CD4-positive, alpha-beta T cell treated with Interferon gamma for 1 hour (primary cell): ENCODE results near the gene ACBD6.

Experiments used
- DNase-seq: peaks from one replicate; pipeline ENCODE4 v3.0.0-alpha.2; 2020

Gene ACBD6

DNA sequence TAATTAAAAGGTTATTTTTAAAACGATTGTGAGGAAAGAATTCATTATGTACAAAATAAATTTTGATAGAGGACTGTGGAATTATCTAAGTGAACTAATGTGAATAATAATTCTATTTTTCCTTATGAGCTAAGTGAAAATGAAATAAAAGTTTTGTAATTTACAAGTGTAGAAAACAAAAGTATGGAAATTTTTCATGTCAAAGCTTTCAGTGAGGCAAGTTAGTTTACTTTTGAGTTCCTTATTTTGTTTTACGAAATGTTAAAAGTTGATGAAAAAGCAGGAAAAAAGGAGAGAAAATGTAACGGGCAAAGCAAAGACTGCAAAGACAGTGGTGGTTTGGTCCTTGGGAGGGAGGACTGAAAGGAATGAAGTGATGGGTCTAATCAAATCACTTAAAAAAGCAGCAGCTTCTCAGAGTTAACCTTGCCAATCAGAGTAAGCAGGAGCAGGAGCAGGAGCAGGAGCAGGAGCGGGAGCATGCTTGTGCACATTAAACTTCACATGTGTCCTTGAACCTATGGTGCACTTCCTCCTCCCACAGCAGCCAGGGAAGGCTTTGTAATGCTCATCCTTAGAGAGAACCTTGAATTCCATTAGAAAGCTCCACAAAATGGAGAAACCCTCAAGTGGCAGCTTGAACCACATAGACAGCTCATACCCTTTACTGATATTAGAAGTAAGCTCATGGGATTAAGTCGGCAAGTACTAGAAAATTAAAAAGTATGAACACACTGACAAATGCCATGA, 139.0 kb downstream of the ACBD6 start:
- DNase-seq, result no peak

DNA sequence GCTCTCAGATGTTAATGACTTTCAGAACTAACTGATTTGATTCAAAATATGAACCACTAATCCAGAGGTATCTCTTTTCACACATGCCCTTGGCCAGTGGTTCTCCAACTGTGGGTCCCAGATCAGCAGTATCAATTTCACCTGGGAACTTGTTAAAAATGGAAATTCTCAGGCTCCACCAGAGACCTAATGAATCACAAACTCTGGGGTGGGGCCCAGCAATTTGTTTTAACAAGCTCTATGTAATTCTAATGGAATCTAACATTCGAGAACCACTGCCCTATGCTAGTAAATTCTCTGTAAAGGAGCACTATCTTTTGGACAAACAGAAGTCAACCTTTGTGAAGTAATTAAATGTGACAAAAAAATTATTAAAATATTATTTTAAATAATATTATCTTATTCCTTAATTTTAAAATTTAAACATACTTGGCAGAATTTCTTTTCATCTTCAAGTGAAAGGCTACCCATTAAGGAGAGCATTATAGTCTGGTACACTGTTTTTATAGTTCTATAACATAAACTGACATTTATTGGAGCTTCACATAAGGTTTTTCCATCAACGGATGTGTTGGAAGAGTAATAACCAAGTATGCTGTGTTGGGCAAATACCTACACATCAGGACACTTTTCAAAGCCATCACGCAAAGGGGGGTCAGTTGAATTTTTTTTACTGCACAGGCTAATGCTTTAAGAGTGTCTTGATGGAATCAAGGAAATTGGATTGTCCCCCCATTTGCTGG, 141.9 kb downstream of the ACBD6 start:
- DNase-seq, result no peak

DNA sequence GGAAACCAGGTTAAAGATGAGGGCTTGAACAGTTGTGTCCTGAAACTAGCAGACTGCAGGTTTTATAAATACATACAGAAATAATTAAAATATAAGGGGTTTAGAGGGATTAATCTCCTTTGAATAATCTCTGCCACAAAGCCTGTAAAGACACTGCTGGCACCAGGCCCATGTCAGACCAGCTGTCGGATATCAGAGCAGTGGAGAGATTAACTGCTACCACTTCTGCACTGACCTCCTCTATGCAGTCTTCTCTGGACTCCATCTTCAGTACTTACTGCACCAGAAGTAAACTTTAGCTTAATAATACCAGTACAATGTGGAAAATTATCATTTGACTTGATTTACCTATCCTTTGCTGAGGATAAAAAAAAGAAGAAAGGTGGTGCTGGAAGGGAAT, 143.7 kb downstream of the ACBD6 start:
- no peak for DNase-seq

DNA sequence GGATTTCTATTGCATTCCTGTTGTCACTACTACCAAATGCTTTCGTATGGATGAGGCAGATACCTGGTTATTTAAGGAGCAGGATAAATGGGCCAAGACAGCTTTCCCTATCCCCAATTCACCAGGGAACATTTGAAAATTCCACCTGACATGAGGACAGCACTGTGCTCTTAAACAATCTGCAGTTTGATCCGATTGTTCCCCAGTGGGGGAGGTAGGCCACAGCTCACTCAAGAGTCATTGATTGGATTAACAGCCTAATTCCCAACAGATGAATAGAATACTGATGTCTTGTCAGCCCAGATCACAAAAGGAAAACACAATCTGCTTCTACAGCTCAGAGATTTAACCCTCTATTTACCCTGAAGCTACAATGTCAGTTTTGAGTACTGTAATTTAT, 148.4 kb downstream of the ACBD6 start:
- DNase-seq, result no peak

DNA sequence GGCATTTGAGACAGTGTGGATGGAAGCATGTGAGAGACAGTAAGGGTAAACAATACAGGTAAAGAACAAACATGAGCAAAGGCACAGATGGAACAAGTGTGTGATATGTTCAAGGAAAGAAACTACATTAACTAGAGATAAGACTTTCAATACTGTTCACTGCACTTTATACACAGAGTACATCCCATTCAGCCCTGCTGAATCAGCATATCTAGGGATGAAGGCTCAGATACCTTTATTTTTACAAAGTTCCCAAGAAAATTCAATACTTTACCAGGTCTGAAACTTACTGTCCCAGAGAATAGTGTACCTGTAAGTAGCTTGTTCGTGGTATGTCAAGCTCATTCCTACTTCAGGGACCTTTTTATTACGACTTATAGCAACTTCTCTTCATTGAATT, 149.8 kb downstream of the ACBD6 start:
- no peak for DNase-seq

DNA sequence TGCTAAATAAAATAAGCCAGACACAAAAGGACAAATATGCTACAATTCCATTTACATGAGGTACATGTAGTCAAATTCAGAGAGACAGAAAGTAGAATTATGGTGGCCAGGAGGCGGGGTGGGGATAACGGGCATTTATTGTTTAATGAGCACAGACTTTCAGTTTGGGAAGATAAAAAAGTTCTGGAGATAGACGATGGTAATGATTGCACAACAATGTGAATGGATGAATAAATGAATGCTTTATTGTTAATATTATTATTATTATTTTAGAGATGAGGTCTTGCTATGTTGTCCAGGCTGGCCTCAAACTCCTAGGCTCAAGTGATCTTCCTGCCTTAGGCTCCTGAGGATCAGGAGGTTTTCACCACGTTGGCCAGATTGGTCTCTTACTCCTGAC, 150.4 kb downstream of the ACBD6 start:
- DNase-seq, result no peak

DNA sequence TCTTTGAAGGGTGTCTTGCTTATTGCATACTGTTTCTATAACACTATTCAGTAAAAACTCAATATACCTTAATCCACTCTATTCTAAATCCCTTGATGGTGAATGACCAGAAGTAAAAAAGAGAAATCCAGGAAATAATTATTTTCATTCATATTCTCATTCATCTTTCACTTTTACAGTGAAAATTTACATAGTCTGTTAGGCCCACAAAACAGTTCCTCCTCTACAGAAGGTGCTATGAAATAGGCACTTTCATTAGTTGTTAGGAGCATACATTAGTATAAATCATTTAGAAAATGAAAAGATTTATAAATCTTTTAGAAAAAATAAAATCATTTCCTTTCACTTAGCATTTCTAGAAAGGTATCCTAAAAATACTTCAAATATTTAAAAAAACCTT, 157.2 kb downstream of the ACBD6 start:
- no peak for DNase-seq

DNA sequence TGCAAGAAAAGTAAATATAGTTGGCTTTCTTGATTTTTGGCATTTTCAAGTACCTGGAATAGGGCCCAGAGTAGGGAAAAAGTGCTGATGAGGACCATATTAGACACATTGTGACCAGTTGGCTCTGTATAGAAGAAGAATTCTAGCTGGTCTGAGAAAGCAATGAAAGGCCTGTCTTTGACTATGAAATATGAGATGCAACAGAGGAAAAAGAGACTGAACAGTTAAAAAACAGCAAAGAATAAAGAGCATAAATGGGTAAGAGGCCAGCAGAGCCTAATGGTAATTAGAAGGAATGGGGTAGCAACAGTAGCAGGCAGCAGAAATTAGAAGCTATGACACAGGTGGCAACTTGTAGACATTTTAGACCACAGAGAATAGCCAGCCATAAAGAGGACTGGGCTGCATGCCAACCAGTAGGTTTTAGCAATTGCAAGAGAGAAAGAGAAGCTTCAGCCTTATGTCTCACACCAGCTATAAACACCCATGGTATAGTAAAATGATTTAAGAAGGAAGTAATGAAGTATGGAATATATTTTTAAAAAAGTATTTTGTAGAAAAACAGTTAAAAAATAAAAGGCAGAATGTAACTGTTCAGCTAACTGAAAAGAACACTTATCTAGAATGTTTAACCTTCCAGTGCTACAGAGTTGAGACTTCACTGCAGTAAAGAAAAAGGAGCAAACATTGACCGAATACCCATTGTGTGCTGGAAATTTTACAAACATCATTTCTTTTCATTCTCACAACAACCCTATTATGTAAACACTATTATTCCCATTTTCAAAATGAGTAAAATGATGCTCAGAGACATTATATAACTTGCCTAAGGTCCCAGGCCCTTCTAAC, 158.2 kb downstream of the ACBD6 start:
- DNase-seq, result no peak

DNA sequence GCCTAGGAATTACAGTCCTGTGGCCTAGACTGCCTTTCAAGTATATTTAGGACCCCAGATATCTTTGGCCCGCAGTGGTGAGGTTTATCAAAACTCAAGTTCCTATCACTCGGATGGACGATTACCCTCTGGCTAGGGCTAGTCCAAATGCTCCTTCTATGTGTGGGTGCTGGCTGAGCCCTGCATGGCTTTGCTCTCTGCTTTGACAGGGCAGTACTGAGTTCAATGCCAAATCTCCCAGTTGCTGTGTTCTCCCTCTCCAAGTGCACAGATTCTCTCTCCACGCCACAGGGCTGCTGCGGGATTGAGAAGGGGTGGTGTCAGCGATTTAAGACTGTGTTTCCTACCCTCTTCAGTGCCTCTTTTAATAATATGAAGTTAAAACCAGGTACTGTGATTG, 175.3 kb downstream of the ACBD6 start:
- DNase-seq, result no peak

DNA sequence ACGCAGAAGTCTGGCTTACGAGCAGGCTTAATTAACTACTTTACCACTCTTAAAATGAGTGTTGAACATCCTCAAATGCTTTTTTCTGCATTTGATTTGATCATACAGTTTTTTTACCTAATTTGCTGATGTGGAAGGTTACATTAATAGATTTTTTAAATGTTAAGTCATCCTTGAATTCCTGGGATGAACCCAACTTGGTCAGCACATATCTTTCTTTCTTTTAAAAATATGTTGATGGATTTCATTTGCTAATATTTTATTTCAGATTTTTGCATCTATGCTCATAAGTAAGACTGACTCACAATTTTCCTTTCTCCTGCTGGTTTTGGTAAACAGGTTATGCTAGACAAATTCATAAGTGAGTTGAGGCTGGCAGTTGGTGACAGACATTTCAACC, 189.5 kb downstream of the ACBD6 start:
- no peak for DNase-seq

DNA sequence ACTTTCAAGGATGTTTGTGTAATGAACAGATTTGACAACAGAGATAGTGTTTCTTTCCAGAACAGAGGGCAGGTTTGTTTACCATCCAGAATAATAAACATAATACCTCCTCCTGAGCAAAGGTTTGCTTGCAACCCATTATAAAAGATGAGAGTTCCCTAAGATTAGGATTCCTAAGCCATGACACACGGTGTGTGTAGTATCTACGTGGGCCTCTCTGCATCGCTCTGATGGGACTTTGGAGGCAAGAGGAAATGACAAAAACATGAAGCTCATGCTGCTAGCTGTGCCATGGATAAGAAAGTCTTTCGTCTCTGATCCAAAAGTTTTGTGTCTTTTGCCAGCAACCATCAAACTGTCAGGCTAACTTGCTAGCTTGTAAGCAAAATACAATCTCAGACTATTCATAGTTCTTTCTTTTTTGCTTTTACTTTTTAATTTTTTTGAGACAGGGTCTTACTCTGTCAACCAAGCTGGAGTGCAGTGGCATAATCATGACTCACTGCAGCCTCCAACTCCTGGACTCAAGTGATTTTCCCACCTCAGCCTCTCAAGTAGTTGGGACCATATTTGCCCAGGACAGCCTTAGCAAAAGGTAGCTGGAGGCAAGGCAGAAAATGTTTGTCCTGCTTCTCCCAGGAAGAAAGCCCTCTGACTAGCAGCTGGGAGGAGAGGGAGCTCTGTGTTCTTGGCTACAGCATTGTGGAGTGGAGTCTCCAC, 191.2 kb downstream of the ACBD6 start:
- DNase-seq, result no peak

DNA sequence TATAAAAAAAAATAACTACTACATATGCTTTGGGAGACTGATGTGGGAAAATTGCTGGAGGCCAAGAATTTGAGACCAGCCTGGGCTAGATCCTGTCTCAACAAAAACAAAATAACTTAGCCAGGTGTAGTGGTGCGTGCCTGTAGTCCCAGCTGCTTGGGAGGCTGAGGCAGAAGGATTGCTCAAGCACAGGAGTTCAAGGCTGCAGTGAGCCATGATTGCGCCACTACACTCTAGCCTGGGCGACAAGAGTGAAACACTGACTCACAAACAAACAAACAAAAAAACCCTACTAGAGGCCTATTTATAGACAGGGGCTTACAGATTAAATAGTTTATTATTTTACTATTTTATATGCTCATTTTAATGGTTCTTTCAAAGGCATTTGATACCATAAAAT, 192.3 kb downstream of the ACBD6 start:
- no peak for DNase-seq

DNA sequence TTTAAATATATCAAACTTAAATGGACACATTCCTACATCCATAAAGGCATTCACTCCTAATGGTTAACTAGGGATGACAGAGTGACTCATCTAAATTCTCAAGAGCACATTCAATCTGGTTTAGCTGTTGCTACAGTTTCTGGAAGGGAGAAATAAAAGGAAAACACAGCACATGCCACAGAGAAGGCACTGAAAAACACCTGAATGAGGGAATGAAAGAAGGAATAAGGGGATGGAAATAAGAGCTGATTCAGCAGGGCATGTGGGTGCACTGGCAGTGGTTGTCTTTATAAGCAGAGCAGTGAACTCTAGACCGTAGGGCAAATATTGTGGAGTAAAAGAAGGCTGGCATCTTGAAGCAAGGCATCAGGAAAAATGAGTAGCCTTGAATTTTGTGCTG, 193.0 kb downstream of the ACBD6 start:
- no peak for DNase-seq

DNA sequence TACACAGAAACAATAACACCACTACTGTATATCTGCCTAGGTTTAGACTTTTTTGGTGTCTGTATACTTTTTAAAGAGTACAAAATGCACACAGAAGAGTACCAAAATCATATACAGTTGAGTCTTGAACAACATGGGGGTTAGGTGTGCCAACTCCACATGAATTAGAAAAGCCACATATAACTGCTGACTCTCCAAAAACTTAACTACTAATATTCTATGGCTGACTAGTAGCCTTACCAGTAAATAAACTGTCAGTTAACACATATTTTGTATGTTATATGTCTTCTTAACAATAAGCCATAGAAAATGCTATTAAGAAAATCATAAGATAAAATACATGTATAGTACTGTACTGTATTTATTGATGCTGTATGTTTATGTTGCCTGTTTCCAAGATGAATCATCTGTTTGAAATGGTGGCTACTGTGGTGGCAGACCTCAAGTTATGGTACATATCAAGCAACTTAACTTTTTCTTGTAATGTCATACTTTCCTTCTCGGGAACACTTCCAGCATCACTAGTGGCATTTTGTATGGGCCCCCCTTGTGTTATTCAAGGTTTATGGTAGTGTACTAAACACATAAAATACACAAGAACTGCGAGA, 201.1 kb downstream of the ACBD6 start:
- no peak for DNase-seq

DNA sequence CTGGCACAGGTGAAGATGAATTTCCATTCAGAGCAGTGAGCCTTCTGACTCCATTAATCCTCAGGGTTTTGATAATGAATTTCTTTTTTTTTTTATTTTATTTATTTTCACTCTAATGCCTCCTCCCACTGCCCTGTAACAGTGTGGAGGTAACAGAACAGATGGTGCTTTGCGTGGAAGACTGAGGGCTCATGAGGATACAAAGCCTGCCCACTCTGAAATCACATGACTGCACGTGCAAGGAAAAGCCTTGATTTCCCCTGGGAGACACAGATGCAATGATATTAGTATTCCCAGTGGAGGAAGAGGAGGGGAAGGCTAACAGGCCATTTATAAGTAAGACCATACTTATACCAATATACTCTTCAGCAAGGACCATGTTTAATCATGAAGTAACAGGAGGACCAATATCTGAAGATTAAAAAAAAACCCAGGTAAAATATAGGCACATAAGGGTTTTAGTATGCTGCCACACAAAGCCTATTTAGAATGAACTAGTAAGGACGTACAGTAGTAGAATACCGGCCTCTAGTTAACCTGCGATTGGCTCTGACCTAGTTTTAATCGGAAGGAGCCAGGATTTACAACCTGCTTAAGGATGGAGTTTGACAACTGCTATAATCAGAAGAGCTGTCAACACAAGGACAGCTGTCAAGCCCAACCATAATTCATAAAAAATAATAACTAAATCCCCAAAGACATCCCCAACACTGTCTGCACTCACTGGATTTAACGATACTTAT, 202.7 kb downstream of the ACBD6 start:
- DNase-seq, result no peak

DNA sequence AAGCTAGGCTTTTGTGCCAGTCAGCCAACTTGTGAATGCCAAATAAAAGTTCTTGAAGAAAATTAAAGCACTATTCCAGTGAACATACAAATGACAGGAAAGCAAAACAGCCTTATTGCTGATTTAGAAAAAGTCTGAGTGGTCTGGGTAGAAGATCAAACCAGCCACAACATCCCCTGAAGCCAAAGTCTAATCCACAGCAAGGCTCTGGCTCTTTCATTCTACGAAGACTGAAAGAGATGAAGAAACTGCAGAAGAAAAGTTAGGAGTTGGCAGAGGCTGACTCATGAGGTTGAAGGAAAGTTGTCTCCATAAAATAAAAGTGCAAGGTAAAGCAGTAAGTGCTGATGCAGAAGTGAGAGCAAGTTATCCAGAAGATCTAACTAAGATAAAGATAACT, 206.4 kb downstream of the ACBD6 start:
- DNase-seq, result no peak

DNA sequence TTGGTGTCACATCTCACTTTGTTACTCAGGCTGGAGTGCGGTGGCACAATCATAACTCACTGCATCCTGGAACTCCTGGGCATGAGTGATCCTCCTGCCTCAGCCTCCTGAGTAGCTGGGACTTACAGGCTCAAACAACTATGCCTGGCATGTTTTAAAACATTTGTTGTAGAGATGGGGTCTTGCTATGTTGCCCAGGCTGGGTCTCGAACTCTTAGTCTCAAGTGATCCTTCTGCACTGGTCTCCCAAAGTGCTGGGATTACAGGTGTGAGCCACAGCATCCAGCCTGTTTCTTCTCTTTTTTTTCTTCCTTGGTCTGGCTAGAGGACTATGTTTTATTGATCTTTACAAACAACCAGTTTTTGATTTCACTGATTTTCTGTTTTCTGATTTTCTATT, 207.7 kb downstream of the ACBD6 start:
- DNase-seq, result no peak

DNA sequence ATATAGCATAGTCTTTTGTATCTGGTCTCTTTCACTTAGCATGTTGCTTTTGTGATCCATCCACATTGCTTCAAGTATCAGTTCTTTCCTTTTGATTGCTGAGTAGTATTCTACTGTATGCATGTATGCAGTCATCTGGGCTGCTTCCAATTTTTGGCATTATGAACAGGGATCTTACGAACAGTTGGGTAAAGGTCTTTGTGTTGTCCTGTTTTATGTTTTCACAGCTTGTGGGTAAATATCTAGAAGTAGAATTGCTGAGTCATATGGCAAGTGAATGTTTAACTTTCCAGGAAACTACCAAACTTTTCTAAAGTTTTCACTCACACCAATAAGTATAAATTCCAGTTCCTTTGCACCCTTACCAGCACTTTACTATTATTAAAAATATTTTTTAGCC, 211.4 kb downstream of the ACBD6 start:
- no peak for DNase-seq

DNA sequence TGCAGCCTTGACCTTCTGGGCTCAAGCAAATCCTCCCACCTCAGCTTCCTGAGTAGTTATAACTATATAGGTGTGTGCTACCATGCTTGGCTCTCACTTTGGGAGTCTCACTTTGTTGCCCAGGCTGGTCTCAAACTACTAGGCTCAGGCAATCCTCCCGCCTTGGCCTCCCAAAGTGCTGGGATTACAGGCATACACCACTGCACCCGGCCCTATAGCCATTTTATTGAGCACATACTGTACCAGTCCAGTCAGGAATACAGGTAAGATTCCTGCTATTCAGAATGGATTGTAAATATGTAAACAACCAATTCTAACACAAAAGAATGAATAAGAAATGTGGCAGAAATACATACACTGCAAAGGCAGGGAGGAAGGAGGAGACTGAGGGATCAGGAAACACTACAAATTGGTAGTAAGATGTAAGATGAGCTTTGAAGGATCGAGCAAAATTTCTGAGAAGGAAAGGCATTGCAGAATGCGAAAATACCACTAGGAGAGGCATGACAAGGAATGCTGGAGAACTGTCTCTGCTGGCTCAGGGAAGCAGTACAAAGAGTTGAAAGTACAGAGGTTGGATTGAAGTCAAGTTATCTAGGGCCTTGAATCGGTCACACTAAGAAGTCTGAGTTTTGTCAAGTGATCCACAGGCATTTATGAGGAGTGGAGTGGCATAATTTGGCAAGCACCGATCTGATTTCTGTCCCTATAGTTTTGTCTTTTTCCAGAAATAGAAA, 211.9 kb downstream of the ACBD6 start:
- DNase-seq, result no peak

DNA sequence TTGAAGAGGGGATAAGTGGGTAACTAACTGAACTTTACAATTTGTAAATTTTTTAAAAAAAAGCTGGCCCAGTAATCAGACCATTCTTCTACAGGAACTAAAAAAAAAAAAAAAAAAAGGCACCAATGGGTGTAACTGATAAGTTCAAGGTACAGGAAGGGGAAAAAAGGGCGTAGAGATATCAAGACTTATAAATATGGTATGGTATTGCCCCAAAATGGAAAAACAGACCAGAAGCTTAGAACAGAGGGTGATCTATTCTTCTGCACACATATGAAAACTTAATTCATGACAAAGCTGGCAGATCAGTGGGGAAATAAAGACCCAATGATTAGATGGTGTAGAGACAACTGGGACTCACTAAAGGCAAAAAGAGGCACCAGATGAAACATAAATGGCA, 213.4 kb downstream of the ACBD6 start:
- DNase-seq, result no peak
